GM19463 (cell line): ENCODE data around the gene KAT2A.
A peak's percentile ranks its signal among the peaks of the same experiment; 100 is the strongest.

Source experiments
- ATAC-seq: cut with Tn5 transposase; IDR thresholded peaks from one replicate; pipeline ENCODE4 v1.9.1; 2021; ENCODE audit warnings: mild to moderate bottlenecking, moderate library complexity; ENCODE audit not compliant: unreplicated experiment

The KAT2A gene

GRCh38 chr17:42116705-42117396 is 4.3 kb downstream of the KAT2A start:
- no peak for ATAC-seq

- no peak for ATAC-seq
These were observed 7.0 kb downstream of the KAT2A start for GRCh38 chr17:42114118-42114517.

- no peak for ATAC-seq
These were observed 7.7 kb downstream of the KAT2A start for GRCh38 chr17:42113293-42114069.

GRCh38 chr17:42112552-42113176 is 8.5 kb downstream of the KAT2A start, which contains the start of gene DHX58:
DHX58 (minus strand) TSS chr17:42112714; CDS start chr17:42111892, 822 bp downstream.
- peak; percentile 73 for ATAC-seq

GRCh38 chr17:42111871-42112551 is 9.2 kb downstream of the KAT2A start:
- ATAC-seq = no peak

GRCh38 chr17:42111265-42111636 is 9.9 kb downstream of the KAT2A start:
- no peak for ATAC-seq

- no peak for ATAC-seq
These were observed 10.6 kb downstream of the KAT2A start for GRCh38 chr17:42110301-42111264.

GRCh38 chr17:42109086-42109485 is 12.1 kb downstream of the KAT2A start:
- no peak for ATAC-seq

- ATAC-seq = peak; percentile 63
These were observed 13.3 kb downstream of the KAT2A start for GRCh38 chr17:42107597-42108576.

- ATAC-seq = no peak
These were observed 14.0 kb downstream of the KAT2A start for GRCh38 chr17:42107124-42107523.

GRCh38 chr17:42106009-42106408 is 15.2 kb downstream of the KAT2A start:
- ATAC-seq = no peak

GRCh38 chr17:42104264-42104663 is 16.9 kb downstream of the KAT2A start:
- ATAC-seq = no peak

GRCh38 chr17:42103221-42103954 is 17.8 kb downstream of the KAT2A start:
- ATAC-seq = no peak

- no peak for ATAC-seq
These were observed 19.5 kb downstream of the KAT2A start for GRCh38 chr17:42101513-42102292.

GRCh38 chr17:42098730-42099399 is 22.3 kb downstream of the KAT2A start:
- no peak for ATAC-seq

GRCh38 chr17:42097691-42098631 is 23.2 kb downstream of the KAT2A start, which contains the start of gene ZNF385C:
ZNF385C (minus strand) TSS chr17:42098473; CDS start chr17:42063056, 35,417 bp downstream.
- ATAC-seq = no peak
